OCI-LY7 (cell line): ENCODE results near the gene EEF1AKMT2.

Experiments
- EZH2phosphoT487 ChIP-seq: fragments of 200-600 bp; sonication (generic); IDR thresholded peaks from 2 replicates; pipeline ENCODE4 v1.6.1; 2018; ENCODE audit warnings: low read depth, borderline replicate concordance, mild to moderate bottlenecking, mixed run types, antibody characterized with exemption, low read length, moderate library complexity, mixed read lengths
- TF ChIP-seq, protein P1 (sequence below): fragments of 200-600 bp; sonication (generic); conservative IDR thresholded peaks from 2 replicates; pipeline ENCODE4 v1.5.1; 2014; ENCODE audit warnings: mild to moderate bottlenecking, antibody characterized with exemption, low read length, moderate library complexity, mixed read lengths

DNA sequence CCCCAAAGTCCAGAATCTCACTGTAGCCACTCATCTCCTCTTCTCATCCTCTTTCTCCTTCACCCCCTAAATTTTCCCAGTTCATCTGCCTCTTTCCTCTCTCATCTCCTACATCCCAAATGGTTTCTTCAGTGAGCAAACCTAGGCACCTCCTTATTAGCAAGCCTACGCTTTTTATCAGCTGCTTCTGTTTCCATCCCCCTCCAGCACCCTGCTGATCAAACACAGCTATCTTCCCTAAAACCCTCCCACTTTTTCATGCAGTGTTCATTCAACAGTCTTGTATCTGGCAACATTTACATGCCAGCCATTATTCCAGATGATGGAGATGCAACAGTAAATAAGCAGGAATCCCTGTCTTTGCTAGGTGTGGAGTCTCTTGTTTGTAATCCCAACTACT is 6.7 kb upstream of the EEF1AKMT2 start:
- TF ChIP-seq, protein P1, sequence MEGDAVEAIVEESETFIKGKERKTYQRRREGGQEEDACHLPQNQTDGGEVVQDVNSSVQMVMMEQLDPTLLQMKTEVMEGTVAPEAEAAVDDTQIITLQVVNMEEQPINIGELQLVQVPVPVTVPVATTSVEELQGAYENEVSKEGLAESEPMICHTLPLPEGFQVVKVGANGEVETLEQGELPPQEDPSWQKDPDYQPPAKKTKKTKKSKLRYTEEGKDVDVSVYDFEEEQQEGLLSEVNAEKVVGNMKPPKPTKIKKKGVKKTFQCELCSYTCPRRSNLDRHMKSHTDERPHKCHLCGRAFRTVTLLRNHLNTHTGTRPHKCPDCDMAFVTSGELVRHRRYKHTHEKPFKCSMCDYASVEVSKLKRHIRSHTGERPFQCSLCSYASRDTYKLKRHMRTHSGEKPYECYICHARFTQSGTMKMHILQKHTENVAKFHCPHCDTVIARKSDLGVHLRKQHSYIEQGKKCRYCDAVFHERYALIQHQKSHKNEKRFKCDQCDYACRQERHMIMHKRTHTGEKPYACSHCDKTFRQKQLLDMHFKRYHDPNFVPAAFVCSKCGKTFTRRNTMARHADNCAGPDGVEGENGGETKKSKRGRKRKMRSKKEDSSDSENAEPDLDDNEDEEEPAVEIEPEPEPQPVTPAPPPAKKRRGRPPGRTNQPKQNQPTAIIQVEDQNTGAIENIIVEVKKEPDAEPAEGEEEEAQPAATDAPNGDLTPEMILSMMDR = no peak
- no peak for TF ChIP-seq EZH2phosphoT487
